CD14-positive monocyte (primary cell): Measurements from ENCODE around the gene FIGNL2. TPM values are rescaled to one million over a fixed set of nuclear protein-coding genes. Genes with fewer than 3 reads are reported as not detected.

Source experiments
- DNase-seq, 3 donors: peaks; one replicate each; pipeline ENCODE4 v3.0.0-alpha.2; 2011 to 2022
- H2AFZ ChIP-seq: 2 replicates; pipeline ENCODE4 v1.6.0; 2012; ENCODE audit warnings: mild to moderate bottlenecking, low read depth, low read length, inconsistent platforms; ENCODE audit not compliant: insufficient read depth, poor library complexity, severe bottlenecking
- H3K27ac ChIP-seq, 2 donors: 1 replicate in 1 of 2; 2 replicates in 1 of 2; pipeline ENCODE4 v1.5.1; 2012 to 2013; ENCODE audit warnings: low read length in 2 of 2, control low read depth in 1 of 2, inconsistent platforms in 1 of 2, low read depth in 1 of 2, mild to moderate bottlenecking in 1 of 2
- H3K27me3 ChIP-seq, 2 donors: one replicate each; pipeline versions ENCODE4 v1.6.0 to v1.6.1; 2011 to 2013; ENCODE audit warnings: low read length in 2 of 2; ENCODE audit not compliant: control insufficient read depth in 2 of 2, insufficient read depth in 2 of 2
- H3K36me3 ChIP-seq, 2 donors: replicated peaks in 1 of 2; 1 replicate in 1 of 2; 2 replicates in 1 of 2; pipeline versions ENCODE4 v1.5.1 to v1.6.1; 2012 to 2013; ENCODE audit warnings: low read length in 2 of 2, control low read depth in 1 of 2, inconsistent platforms in 1 of 2, mild to moderate bottlenecking in 1 of 2; ENCODE audit not compliant: insufficient read depth in 2 of 2, control insufficient read depth in 1 of 2
- H3K4me1 ChIP-seq, 2 donors: 1 replicate in 1 of 2; 2 replicates in 1 of 2; pipeline versions ENCODE4 v1.5.1 to v1.6.1; 2012 to 2013; ENCODE audit warnings: low read length in 2 of 2, control low read depth in 1 of 2, inconsistent platforms in 1 of 2, mild to moderate bottlenecking in 1 of 2, moderate library complexity in 1 of 2; ENCODE audit not compliant: insufficient read depth in 2 of 2, control insufficient read depth in 1 of 2
- H3K4me2 ChIP-seq: replicated peaks from 2 replicates; pipeline ENCODE3; 2012; ENCODE audit warnings: low read length, moderate library complexity, mild to moderate bottlenecking; ENCODE audit not compliant: poor library complexity, severe bottlenecking; ENCODE audit errors: extremely low read depth
- H3K4me3 ChIP-seq, 3 experiments: fragments of 200-600 bp in 1 of 3; sonication (generic) in 1 of 3; replicated peaks in 1 of 3; 1 replicate in 2 of 3; 2 replicates in 1 of 3; pipeline ENCODE4 v1.5.1; 2011 to 2013; ENCODE audit warnings: low read length in 3 of 3, mild to moderate bottlenecking in 3 of 3, control low read depth in 2 of 3, low read depth in 2 of 3, inconsistent platforms in 1 of 3, moderate library complexity in 1 of 3
- H3K79me2 ChIP-seq: 2 replicates; pipeline ENCODE4 v1.6.0; 2012; ENCODE audit warnings: mild to moderate bottlenecking, control low read depth, inconsistent platforms, low read length, moderate library complexity; ENCODE audit not compliant: insufficient read depth
- H3K9ac ChIP-seq: 2 replicates; pipeline ENCODE4 v1.6.0; 2017; ENCODE audit warnings: low read length, mild to moderate bottlenecking; ENCODE audit not compliant: insufficient read depth, poor library complexity, severe bottlenecking
- H3K9me3 ChIP-seq, 2 donors: replicated peaks in 1 of 2; 1 replicate in 1 of 2; 2 replicates in 1 of 2; pipeline versions ENCODE4 v1.5.1 to v1.6.1; 2012 to 2013; ENCODE audit warnings: low read length in 2 of 2, control low read depth in 1 of 2; ENCODE audit not compliant: control insufficient read depth in 1 of 2, insufficient read depth in 1 of 2
- H4K20me1 ChIP-seq: 2 replicates; pipeline ENCODE4 v1.6.0; 2012; ENCODE audit warnings: mild to moderate bottlenecking, low read length, control low read depth, moderate library complexity; ENCODE audit not compliant: insufficient read depth
- H3K27ac Mint-ChIP-seq, 7 donors: one replicate each; pipeline ENCODE4 v1.8.0; 2020; ENCODE audit warnings: mild to moderate bottlenecking in 7 of 7, mixed read lengths in 7 of 7, moderate library complexity in 6 of 7, inconsistent platforms in 2 of 7
- H3K27me3 Mint-ChIP-seq, 3 donors: one replicate each; pipeline ENCODE4 v1.8.0; 2021 to 2022; ENCODE audit warnings: low read depth in 3 of 3, mild to moderate bottlenecking in 3 of 3, mixed read lengths in 3 of 3, moderate library complexity in 3 of 3, inconsistent platforms in 1 of 3
- H3K36me3 Mint-ChIP-seq, 2 donors: one replicate each; pipeline ENCODE4 v1.8.0; 2020; ENCODE audit warnings: mixed read lengths in 2 of 2, inconsistent platforms in 1 of 2, mild to moderate bottlenecking in 1 of 2
- H3K4me1 Mint-ChIP-seq: one replicate; pipeline ENCODE4 v1.8.0; 2020; ENCODE audit warnings: mild to moderate bottlenecking, mixed read lengths
- H3K4me3 Mint-ChIP-seq, 2 donors: one replicate each; pipeline ENCODE4 v1.8.0; 2020; ENCODE audit warnings: mild to moderate bottlenecking in 2 of 2, mixed read lengths in 2 of 2, moderate library complexity in 1 of 2
- H3K9me3 Mint-ChIP-seq, 7 donors: one replicate each; pipeline ENCODE4 v1.8.0; 2020 to 2022; ENCODE audit warnings: mixed read lengths in 7 of 7, mild to moderate bottlenecking in 6 of 7, moderate library complexity in 6 of 7, inconsistent platforms in 2 of 7
- WGBS: methylation state at CpG from one replicate; pipeline ENCODE4 v1.1.5; 2013; ENCODE audit warnings: missing lambda C conversion rate; ENCODE audit not compliant: insufficient coverage; 5-methylcytosine and 5-hydroxymethylcytosine counted together
- intact Hi-C, 2 donors: fragments of 100-400 bp; cut with micrococcal nuclease; formaldehyde crosslinking; loops; one replicate each; pipeline versions ENCODE4 v1.15.0 to v1.15.1; 2023
- polyA plus RNA-seq, 3 donors: library from polyadenylated mRNA; depleted of rRNA in 1 of 3; unstranded in 2 of 3; stranded (reverse) in 1 of 3; fragments of 300-500 nt in 2 of 3; fragments of >200 nt in 1 of 3; fragmentation: Illumina TruSeq in 2 of 3; gene quantifications; 1 replicate in 2 of 3; 2 replicates in 1 of 3; pipeline ENCODE4 v1.2.3, GENCODE V29; 2012 to 2021
- TF ChIP-seq, protein P1 (sequence below): fragments of 200-600 bp; IDR thresholded peaks from one replicate; pipeline ENCODE4 v1.8.0; 2022; ENCODE audit warnings: antibody characterized with exemption, mild to moderate bottlenecking

Gene FIGNL2
- polyA plus RNA-seq, 3 donors, result 0.06 to 0.52 TPM; not detected in 1

DNA sequence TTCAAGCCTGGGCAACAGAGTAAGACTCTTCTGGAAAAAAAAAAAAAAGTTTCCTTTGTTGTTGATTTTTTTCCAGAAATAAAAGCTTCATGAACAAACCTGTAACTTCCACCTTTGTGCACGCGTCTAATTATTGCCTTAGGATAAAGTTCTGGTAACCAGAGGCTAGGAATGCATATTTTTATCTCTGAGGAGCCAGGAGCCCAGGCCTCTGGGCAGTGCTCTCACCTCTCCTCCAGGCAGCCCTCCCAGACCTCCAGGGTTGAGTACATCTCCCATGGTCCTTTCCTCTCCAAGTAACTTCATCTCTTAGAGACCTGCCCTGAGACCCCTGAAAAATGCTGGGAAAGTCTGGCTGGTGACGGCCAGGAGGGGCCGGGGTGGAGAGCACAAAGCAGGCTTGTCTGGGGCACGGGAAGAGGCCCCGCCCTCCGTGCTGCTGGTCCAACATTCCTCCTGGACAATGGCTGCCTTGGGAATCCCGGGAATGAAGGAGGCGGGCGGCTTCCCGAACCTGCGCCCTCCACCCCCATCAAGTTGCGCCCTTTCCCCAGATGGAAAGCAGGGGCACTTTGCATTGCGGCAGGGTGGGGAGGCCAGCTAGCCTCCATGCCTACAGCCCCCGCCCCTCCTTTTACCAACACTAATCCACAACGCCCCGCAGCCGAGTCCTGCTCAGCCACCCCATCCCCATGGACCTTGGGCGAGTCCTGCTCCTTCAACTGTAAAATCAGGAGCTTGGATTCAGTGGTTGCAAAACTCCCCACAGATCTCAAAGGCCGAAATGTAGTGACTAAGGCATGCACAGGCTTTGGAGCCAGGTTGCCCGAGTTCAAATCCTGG is 7.3 kb upstream of the FIGNL2 start:
- H3K4me1 ChIP-seq, result peaks cover 25% of the 10 kb centered on the region in 2 donors
- H3K9me3 ChIP-seq, result no peaks in the 10 kb centered on the region
- H3K4me2 ChIP-seq, result no peak overlapping the region
- peaks cover 0 to 1% of the 10 kb centered on the region in 2 donors for H3K36me3 Mint-ChIP-seq
- H4K20me1 ChIP-seq, result no peaks in the 10 kb centered on the region
- DNase-seq, result no peak
- H3K27ac Mint-ChIP-seq, result no peak overlapping the region
- 91% methylated on average over 15 of the region's 21 CpGs for WGBS
- H3K4me1 Mint-ChIP-seq, result peaks cover 27% of the 10 kb centered on the region
- no peaks in the 10 kb centered on the region for H3K36me3 ChIP-seq
- TF ChIP-seq, protein P1, sequence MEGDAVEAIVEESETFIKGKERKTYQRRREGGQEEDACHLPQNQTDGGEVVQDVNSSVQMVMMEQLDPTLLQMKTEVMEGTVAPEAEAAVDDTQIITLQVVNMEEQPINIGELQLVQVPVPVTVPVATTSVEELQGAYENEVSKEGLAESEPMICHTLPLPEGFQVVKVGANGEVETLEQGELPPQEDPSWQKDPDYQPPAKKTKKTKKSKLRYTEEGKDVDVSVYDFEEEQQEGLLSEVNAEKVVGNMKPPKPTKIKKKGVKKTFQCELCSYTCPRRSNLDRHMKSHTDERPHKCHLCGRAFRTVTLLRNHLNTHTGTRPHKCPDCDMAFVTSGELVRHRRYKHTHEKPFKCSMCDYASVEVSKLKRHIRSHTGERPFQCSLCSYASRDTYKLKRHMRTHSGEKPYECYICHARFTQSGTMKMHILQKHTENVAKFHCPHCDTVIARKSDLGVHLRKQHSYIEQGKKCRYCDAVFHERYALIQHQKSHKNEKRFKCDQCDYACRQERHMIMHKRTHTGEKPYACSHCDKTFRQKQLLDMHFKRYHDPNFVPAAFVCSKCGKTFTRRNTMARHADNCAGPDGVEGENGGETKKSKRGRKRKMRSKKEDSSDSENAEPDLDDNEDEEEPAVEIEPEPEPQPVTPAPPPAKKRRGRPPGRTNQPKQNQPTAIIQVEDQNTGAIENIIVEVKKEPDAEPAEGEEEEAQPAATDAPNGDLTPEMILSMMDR, result no peak
- no peak overlapping the region for H3K4me3 Mint-ChIP-seq
- H3K9ac ChIP-seq, result no peak overlapping the region
- no peaks in the 10 kb centered on the region for H3K79me2 ChIP-seq
- no peak overlapping the region for H3K4me3 ChIP-seq
- no peak overlapping the region for H3K27ac ChIP-seq
- H3K27me3 Mint-ChIP-seq, result peaks cover 9 to 26% (median 15%) of the 10 kb centered on the region in 3 donors
- H3K9me3 Mint-ChIP-seq, result peaks cover 0 to 2% (median 0%) of the 10 kb centered on the region in 7 donors
- H2AFZ ChIP-seq, result no peak overlapping the region
- intact Hi-C loops, result no loop called here
- no peaks in the 10 kb centered on the region for H3K27me3 ChIP-seq

GRCh38 chr12:51852404-51853137 is 4.1 kb upstream of the FIGNL2 start:
- Histone ChIP-seq H3K36me3 (no peaks in the 10 kb centered on the region), H3K27ac (peak overlapping the region; percentile 8 to 66), H3K4me3 (peak overlapping the region in 1 of 3 experiments; percentile 58), H3K27me3 (peaks cover 3 to 4% of the 10 kb centered on the region in 2 donors), H3K79me2 (no peaks in the 10 kb centered on the region), H4K20me1 (no peaks in the 10 kb centered on the region), H3K4me2 (peak overlapping the region; percentile 59), H3K9me3 (no peaks in the 10 kb centered on the region), H3K9ac (no peak overlapping the region), H3K4me1 (peaks cover 45 to 53% of the 10 kb centered on the region in 2 donors), H2AFZ (no peak overlapping the region)
- Mint-ChIP-seq H3K27me3 (peaks cover 15 to 31% (median 17%) of the 10 kb centered on the region in 3 donors), H3K36me3 (peaks cover 0 to 1% of the 10 kb centered on the region in 2 donors), H3K9me3 (peaks cover 0 to 2% (median 0%) of the 10 kb centered on the region in 7 donors), H3K4me1 (peaks cover 45% of the 10 kb centered on the region), H3K27ac (peak overlapping the region in 5 of 7 donors; percentile 34 to 83 (median 61)), H3K4me3 (peak overlapping the region in 1 of 2 donors; percentile 72)
- whole genome bisulfite sequencing, result 92% methylated on average over 4 of the region's 5 CpGs
- TF ChIP-seq, protein P1, result no peak
- intact Hi-C loops, result no loop called here
- DNase-seq, result no peak
